Measurements from ENCODE around the gene VENTX.

DNA sequence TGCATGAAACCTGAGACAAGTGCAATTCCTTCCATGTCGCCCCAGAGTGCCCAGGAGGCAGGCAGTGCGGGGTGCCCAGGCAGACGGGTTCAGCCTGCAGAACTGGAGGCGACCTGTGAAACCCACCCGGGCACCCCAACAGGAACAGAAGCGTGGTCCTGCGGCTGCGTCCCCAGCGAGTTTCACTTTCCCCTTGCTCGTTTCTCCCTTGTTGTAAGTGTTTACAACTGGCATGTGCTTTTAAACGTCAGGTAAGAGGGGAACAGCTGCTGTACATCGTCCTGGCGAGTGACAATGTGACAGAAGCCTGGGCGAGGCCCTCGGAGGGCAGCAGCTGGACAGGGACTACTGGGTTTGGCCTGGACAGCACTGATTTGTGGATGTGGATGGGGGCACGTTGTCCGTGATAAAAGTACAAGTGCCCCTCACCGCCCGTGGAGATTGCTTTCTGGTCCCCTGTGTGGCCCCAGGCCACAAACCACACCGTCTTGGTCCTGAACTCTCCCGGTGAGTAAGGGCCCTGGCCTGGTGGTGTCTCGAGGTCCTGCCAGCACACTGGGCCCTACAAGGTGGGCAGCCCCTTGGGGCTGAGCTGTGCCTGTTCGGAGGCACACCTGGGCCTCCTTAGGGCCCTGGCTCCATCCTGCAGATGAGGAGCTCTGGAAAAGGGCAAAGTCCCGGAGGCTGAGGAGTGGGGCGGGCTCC lies 4.0 kb downstream of the VENTX start:
- TF ChIP-seq POLR2A (IDR thresholded peaks at IDR 0.05; ENCODE audit: low read depth, low read length) (no peak), FOS (IDR thresholded peaks at IDR 0.05; ENCODE audit: low read depth, low read length) (no peak), CEBPB (IDR thresholded peaks at IDR 0.05; ENCODE audit: low read depth, low read length) (no peak), MAZ (IDR thresholded peaks at IDR 0.05; ENCODE audit: borderline replicate concordance, low read depth, low read length) (no peak), MAFK (IDR thresholded peaks at IDR 0.05; ENCODE audit: low read depth, low read length) (no peak), RFX5 (IDR thresholded peaks at IDR 0.05; ENCODE audit: low read depth, low read length) (no peak), NFE2L2 (IDR thresholded peaks at IDR 0.05; ENCODE audit: low read depth, low read length) (no peak), BHLHE40 (IDR thresholded peaks at IDR 0.05; ENCODE audit: low read depth, low read length) (no peak), RAD21 (IDR thresholded peaks at IDR 0.05; ENCODE audit: low read length) (no peak), SMC3 (IDR thresholded peaks at IDR 0.05; ENCODE audit: low read depth, low read length) (no peak)
- TF ChIP-seq, protein P1, sequence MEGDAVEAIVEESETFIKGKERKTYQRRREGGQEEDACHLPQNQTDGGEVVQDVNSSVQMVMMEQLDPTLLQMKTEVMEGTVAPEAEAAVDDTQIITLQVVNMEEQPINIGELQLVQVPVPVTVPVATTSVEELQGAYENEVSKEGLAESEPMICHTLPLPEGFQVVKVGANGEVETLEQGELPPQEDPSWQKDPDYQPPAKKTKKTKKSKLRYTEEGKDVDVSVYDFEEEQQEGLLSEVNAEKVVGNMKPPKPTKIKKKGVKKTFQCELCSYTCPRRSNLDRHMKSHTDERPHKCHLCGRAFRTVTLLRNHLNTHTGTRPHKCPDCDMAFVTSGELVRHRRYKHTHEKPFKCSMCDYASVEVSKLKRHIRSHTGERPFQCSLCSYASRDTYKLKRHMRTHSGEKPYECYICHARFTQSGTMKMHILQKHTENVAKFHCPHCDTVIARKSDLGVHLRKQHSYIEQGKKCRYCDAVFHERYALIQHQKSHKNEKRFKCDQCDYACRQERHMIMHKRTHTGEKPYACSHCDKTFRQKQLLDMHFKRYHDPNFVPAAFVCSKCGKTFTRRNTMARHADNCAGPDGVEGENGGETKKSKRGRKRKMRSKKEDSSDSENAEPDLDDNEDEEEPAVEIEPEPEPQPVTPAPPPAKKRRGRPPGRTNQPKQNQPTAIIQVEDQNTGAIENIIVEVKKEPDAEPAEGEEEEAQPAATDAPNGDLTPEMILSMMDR (conservative IDR thresholded peaks at IDR 0.05; ENCODE audit: low read depth, low read length) = no peak
- TF ChIP-seq, protein P2, sequence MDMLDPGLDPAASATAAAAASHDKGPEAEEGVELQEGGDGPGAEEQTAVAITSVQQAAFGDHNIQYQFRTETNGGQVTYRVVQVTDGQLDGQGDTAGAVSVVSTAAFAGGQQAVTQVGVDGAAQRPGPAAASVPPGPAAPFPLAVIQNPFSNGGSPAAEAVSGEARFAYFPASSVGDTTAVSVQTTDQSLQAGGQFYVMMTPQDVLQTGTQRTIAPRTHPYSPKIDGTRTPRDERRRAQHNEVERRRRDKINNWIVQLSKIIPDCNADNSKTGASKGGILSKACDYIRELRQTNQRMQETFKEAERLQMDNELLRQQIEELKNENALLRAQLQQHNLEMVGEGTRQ (IDR thresholded peaks at IDR 0.05; ENCODE audit: low read depth, low read length) = no peak
